SKM-1 treated with dmso at 0.1 percent for 144 hours (cell line): ENCODE measurements around the gene CNTN2.

ENCODE experiments used
- DNase-seq: peaks from one replicate; lab custom pipeline; 2025; ENCODE audit not compliant: unreplicated experiment; lab: John Stamatoyannopoulos, UW

Gene CNTN2

GRCh38 chr1:205020466-205020865 lies 22.5 kb upstream of the CNTN2 start:
- DNase-seq = no peak

- no peak for DNase-seq
These were observed 18.3 kb upstream of the CNTN2 start for GRCh38 chr1:205024679-205025078.

DNA sequence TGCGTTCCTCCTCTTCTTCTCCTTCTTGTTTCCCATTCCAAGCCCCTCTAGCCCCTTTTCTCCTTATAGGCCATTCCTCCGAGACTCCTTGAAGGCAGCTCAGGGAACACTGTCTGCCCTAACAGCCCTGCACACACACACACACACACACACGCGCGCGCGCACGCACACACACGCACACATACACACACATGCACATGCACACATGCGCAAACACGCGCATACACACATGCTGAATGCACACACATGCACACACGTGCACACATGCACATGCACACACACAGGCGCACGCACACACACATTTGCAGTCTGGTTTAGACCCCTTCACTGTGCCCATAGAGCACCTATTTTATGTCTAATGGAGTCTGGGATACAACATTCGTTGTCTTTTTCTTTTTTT lies 17.8 kb upstream of the CNTN2 start:
- DNase-seq = no peak

DNA sequence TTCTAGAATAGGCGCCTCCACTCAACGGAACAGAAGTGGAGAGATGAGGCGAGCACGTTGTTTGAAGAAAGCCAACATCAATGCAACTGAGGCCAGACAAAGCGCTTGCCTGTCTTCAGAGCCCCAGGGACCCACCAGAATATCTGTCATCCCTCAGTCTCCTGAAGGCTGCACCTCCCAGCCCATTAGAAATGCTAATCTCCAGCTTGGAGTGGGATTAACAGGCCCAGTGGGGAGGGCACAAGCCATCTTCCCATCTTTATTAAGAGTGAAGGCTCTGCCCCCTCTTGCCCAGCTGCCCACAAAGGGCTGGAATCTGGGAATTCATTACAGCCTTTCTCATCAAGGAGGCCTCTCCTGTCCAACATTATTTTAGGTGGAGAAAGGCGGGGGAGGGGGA lies 16.8 kb upstream of the CNTN2 start:
- DNase-seq = no peak

- DNase-seq = no peak
These were observed 14.6 kb upstream of the CNTN2 start for GRCh38 chr1:205028390-205028789.

GRCh38 chr1:205028924-205029323 lies 14.1 kb upstream of the CNTN2 start:
- no peak for DNase-seq

DNA sequence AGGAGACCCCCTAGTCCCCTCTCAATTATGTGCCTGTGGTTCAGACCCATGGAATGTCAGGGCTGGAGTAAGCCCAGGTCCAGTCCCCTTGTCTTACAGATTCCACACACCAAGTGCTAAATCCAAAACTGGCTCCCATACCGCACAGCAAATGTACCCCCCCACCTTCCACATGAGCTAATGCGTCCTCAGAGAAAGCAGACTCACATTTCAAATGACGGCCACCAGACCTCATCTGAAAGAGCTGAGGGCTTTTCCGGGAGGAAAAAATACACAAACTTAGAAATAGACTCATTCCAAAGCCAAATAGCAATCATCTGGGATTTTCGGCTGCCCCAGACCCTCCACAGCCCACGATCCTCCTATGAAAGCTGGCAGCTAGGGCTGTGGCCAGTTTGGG lies 12.8 kb upstream of the CNTN2 start:
- no peak for DNase-seq

- DNase-seq = no peak
These were observed 12.1 kb upstream of the CNTN2 start for GRCh38 chr1:205030896-205031295.

DNA sequence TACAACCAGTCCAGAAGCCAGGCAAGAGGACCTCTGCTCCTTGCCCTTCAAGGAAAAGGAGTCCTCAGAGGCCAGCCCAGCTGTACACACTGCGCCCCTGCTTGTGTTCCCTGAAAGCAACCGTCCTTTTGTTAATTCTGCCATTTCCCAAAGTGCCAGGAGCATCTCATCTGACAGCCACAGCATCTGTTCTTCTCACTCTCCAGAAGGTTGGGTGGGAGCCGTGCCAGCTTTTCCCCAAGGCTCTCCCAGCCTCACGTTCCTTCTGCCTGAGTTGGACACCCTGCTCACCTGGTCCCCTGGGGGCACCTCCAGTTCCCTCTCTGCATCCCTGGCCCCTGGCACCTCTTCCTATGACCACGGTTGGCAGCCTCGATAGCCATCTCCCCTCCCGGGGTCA lies 10.5 kb upstream of the CNTN2 start:
- no peak for DNase-seq

GRCh38 chr1:205037539-205037938 lies 5.5 kb upstream of the CNTN2 start:
- no peak for DNase-seq

DNA sequence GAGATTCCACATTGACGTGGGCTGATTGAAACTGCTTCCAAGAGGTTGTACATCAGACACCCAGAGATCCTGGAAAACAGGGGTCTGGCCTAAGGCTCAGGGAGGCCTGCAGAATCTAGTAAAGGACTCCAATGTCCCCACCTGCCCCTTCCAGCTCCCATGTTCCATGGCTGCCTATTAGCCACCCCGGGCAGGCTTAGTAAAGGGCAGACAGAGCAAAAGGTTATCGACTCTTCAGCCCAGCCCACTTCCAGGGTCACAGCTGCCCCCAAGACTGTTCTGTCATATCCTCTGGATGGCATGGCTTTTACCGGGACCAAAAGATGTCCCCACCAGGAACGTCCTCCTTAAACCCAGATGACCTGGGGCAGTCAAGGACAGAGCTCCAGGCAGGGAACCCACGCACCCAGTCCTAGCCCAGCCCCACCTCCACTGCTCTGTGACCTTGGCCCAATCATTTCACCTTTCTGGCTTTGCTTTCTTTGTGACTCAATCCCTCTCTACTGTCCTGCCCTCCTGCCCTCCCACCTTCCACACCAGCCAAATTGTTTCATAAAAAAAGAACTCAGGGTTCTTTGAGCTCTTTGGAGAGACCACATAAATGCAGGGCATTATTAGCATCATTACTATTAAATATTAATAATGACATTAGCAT lies 4.8 kb upstream of the CNTN2 start:
- no peak for DNase-seq

- no peak for DNase-seq
These were observed 1.9 kb upstream of the CNTN2 start for GRCh38 chr1:205041001-205041715.

DNA sequence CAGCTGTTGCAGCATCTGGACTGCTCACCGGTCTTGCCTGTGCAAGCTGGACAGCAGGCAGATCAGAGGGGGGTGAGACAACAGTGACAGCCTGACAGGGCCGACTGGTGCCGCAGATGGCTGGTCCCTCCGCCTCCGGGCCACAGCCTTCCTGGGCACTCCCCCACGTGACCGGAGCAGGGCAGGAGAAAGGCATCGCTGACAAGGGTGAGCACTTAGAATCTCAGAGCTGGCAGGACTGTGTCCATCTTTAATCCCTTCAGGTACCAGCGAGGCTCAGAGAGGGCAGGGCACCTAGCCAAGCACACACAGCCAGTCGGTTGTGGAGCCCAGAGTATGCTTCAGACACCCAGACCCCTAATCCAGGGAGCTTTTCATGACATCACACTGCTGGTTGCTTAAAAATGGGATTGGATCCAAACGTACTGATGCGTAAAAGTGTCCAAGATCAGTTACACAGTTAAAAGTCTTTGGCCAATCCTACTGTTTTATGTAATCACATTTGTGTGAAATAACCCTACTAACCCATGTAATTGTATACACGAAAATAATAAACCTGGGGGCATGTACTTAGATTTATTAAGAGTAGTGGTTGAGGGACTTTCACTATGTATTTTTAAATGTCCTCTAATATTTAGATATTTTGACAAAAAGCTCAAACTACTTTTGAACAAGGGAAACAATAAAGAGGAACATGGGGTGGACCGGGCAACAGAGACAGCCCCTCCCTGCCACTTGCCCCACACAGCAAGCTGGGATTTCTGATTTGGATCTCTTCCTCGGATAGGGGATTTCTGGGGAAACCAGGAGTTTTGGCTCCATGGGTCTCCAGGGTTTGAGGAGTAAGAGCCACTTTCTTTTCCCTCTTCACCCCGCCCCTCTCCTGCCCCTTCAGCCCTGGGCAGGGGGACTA lies 758 bp upstream of the CNTN2 start:
- no peak for DNase-seq

- no peak for DNase-seq
These were observed 854 bp downstream of the CNTN2 start for GRCh38 chr1:205043866-205044265.

DNA sequence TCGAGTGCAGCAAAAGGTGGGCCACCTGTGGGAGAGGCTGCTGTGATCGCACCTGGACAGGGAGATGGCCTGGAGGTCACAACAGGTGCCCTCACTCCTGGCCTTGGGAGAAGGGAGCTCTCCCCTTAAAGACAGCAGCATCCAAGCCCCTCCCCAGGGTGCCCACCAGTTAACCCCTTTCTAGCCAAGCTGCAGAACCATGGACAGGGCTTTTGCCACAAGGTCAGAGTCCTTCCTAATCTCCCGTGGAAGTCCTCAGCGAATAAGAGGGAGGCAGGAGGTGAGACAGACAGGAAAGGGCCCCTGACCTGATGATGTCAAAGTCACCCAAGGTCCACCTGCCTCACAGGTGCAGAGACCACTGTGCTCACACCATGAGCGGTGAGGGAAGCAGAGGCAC lies 1.7 kb downstream of the CNTN2 start:
- DNase-seq = no peak

DNA sequence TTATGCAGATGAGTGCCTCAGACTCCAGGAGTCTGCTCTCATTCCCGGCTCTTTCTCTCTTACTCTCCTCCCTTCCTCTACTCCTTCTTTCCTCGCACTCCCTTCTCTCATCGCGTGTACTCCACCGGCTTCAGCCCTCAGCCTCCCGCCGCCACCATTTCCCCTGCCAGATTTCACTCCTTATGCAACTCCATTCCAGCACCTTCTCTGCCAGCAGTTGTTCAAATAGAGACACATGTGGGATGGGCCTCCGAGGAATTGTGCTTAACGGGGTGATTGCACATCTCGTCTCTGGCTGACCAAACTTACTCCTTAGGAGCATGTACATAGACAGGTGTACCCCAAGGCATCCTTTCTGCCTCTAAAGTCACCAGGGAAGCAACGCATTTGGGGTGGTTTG lies 2.1 kb downstream of the CNTN2 start:
- DNase-seq = no peak

DNA sequence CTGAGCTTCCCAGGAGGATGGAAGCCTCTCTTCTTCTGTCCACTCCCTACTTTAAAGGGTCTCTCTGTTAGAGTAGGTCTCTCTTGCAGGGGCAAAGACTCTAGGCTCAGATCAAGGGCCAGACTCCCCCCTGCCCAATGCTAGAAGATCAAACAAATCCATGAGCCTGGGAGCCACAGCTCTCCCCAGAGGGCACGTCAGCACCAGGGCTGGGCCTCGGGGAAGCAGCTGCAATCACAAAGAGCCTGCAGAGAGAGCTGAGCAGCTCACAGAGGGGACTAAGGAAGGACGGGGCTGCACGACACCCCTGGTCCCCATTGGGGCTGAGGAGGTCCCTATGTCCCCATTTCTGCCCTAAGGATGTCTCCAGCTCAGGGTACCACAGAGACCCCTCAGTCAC lies 3.9 kb downstream of the CNTN2 start:
- no peak for DNase-seq

- no peak for DNase-seq
These were observed 4.8 kb downstream of the CNTN2 start for GRCh38 chr1:205047764-205048231.

GRCh38 chr1:205048382-205048781 lies 5.4 kb downstream of the CNTN2 start:
- no peak for DNase-seq

GRCh38 chr1:205049479-205049878 lies 6.5 kb downstream of the CNTN2 start:
- no peak for DNase-seq

GRCh38 chr1:205052690-205053089 lies 9.7 kb downstream of the CNTN2 start:
- no peak for DNase-seq

DNA sequence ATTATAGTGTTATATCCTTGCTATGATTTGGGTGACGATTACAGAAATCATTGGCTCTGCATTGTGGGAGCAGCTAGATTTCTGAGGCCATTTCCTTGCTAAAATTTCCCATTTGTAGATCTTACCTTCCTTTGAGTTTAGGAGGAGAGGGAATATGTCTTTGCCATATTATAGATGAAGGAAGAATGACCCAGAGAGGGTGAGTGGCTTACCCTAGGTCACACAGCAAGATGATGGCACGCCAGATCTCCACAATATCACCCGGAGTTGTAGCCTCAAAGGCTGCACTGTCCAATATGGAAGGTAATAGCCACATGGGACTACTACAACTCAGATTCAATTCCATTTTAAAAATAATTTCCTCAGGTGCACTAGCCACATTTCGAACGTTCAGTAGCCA lies 10.3 kb downstream of the CNTN2 start:
- DNase-seq = no peak
